Loucy (cell line): ENCODE data around the gene FARP1.

Experiments used
- H2AFZ ChIP-seq: fragments of 200-600 bp; sonication (generic); 2 replicates; pipeline ENCODE4 v1.6.0; 2016; ENCODE audit warnings: antibody characterized with exemption, mild to moderate bottlenecking, low read length, moderate library complexity
- H3F3A ChIP-seq: fragments of 200-600 bp; 2 replicates; pipeline ENCODE4 v1.6.0; 2016; ENCODE audit warnings: antibody characterized with exemption, low read depth, mild to moderate bottlenecking
- H3K27me3 ChIP-seq: fragments of 200-600 bp; sonication (generic); 2 replicates; pipeline ENCODE4 v1.6.1; 2014; ENCODE audit warnings: low read length, mild to moderate bottlenecking; ENCODE audit not compliant: insufficient read depth, poor library complexity, severe bottlenecking
- H3K36me3 ChIP-seq: fragments of 200-600 bp; sonication (generic); 2 replicates; pipeline ENCODE4 v1.6.1; 2016; ENCODE audit warnings: low read length; ENCODE audit not compliant: insufficient read depth
- H3K4me1 ChIP-seq: fragments of 200-600 bp; sonication (generic); 2 replicates; pipeline ENCODE4 v1.5.1; 2014; ENCODE audit warnings: low read length, mild to moderate bottlenecking; ENCODE audit not compliant: insufficient read depth, poor library complexity, severe bottlenecking
- H3K4me2 ChIP-seq: fragments of 200-600 bp; sonication (generic); 2 replicates; pipeline ENCODE4 v1.6.0; 2014; ENCODE audit warnings: antibody characterized with exemption, low read length, low read depth, mild to moderate bottlenecking; ENCODE audit not compliant: poor library complexity, severe bottlenecking
- H3K4me3 ChIP-seq: fragments of 200-600 bp; sonication (generic); 2 replicates; pipeline ENCODE4 v1.5.1; 2014; ENCODE audit warnings: low read length, mild to moderate bottlenecking, mixed read lengths; ENCODE audit not compliant: poor library complexity, severe bottlenecking
- H3K79me2 ChIP-seq: fragments of 200-600 bp; sonication (generic); 2 replicates; pipeline ENCODE4 v1.6.1; 2014; ENCODE audit warnings: low read length; ENCODE audit not compliant: insufficient read depth
- H3K9ac ChIP-seq: fragments of 200-600 bp; sonication (generic); 2 replicates; pipeline ENCODE4 v1.6.0; 2014; ENCODE audit warnings: mild to moderate bottlenecking, low read depth, low read length, moderate library complexity; ENCODE audit not compliant: poor library complexity, severe bottlenecking
- H3K9me2 ChIP-seq: fragments of 200-600 bp; sonication (generic); replicated peaks from 2 replicates; pipeline ENCODE4 v1.6.1; 2016; ENCODE audit warnings: low read depth, low read length, mixed read lengths
- H3K9me3 ChIP-seq: fragments of 200-600 bp; sonication (generic); 2 replicates; pipeline ENCODE4 v1.6.1; 2014; ENCODE audit warnings: mild to moderate bottlenecking, antibody characterized with exemption, low read length, low read depth; ENCODE audit not compliant: insufficient read depth
- H4K20me1 ChIP-seq: fragments of 200-600 bp; sonication (generic); 2 replicates; pipeline ENCODE4 v1.6.0; 2014; ENCODE audit warnings: antibody characterized with exemption, low read length, mild to moderate bottlenecking; ENCODE audit not compliant: insufficient read depth, poor library complexity, severe bottlenecking
- CTCF ChIP-seq: fragments of 200-600 bp; sonication (generic); conservative IDR thresholded peaks from 2 replicates; pipeline ENCODE4 v1.5.1; 2014; ENCODE audit warnings: mild to moderate bottlenecking, antibody characterized with exemption, low read length
- EZH2phosphoT487 ChIP-seq: fragments of 200-600 bp; IDR thresholded peaks from 2 replicates; pipeline ENCODE4 v1.6.1; 2018; ENCODE audit warnings: antibody characterized with exemption, mild to moderate bottlenecking, moderate library complexity, borderline replicate concordance

FARP1 gene

GRCh38 chr13:98273824-98274742 lies 131.2 kb downstream of the FARP1 start:
- no peak overlapping the region for H3K4me2 ChIP-seq

GRCh38 chr13:98274921-98275487 lies 132.1 kb downstream of the FARP1 start:
- Histone ChIP-seq H3K4me2 (no peak overlapping the region), H3K4me1 (no peaks in the 10 kb centered on the region), H3K9me2 (no peaks in the 10 kb centered on the region), H3K27me3 (no peaks in the 10 kb centered on the region), H3K9ac (no peak overlapping the region), H3K79me2 (no peaks in the 10 kb centered on the region), H4K20me1 (no peaks in the 10 kb centered on the region), H2AFZ (no peak overlapping the region), H3K36me3 (no peaks in the 10 kb centered on the region), H3K4me3 (no peak overlapping the region), H3K9me3 (no peaks in the 10 kb centered on the region), H3F3A (no peaks in the 10 kb centered on the region)
- TF ChIP-seq CTCF (no peak), EZH2phosphoT487 (no peak)

More at GRCh38 chr13:98273824-98274742, 131.2 kb downstream of the FARP1 start:
- Histone ChIP-seq H3K9me2 (no peaks in the 10 kb centered on the region), H3K9ac (no peak overlapping the region), H3K79me2 (no peaks in the 10 kb centered on the region), H2AFZ (no peak overlapping the region), H3F3A (no peaks in the 10 kb centered on the region), H4K20me1 (no peaks in the 10 kb centered on the region), H3K27me3 (no peaks in the 10 kb centered on the region), H3K4me1 (no peaks in the 10 kb centered on the region), H3K4me3 (no peak overlapping the region), H3K9me3 (no peaks in the 10 kb centered on the region), H3K36me3 (no peaks in the 10 kb centered on the region)
- no peak for TF ChIP-seq CTCF
- no peak for TF ChIP-seq EZH2phosphoT487

- no peak overlapping the region for H2AFZ ChIP-seq
- H3F3A ChIP-seq = no peaks in the 10 kb centered on the region
- H3K27me3 ChIP-seq = no peaks in the 10 kb centered on the region
- no peak overlapping the region for H3K4me3 ChIP-seq
- H3K36me3 ChIP-seq = no peaks in the 10 kb centered on the region
- H4K20me1 ChIP-seq = no peaks in the 10 kb centered on the region
- H3K9me2 ChIP-seq = no peaks in the 10 kb centered on the region
- H3K9me3 ChIP-seq = no peaks in the 10 kb centered on the region
- no peak overlapping the region for H3K9ac ChIP-seq
- no peaks in the 10 kb centered on the region for H3K4me1 ChIP-seq
- no peak overlapping the region for H3K4me2 ChIP-seq
- no peaks in the 10 kb centered on the region for H3K79me2 ChIP-seq
- TF ChIP-seq CTCF (no peak), EZH2phosphoT487 (no peak)
These were observed 132.8 kb downstream of the FARP1 start for GRCh38 chr13:98275681-98276171.
